HG02642 (cell line): ENCODE measurements around the gene STK4.
"Not testable (repeated sequence)": the region's sequence is repeated elsewhere in the genome, so short reads cannot be mapped to it uniquely, and the experiment has no call there.

Source experiments
- ATAC-seq: cut with Tn5 transposase; IDR thresholded peaks from one replicate; pipeline ENCODE4 v1.9.1; 2021; ENCODE audit warnings: mild to moderate bottlenecking; ENCODE audit not compliant: unreplicated experiment, poor library complexity

Gene STK4

GRCh38 chr20:44981736-44982406, 15.6 kb downstream of the STK4 start:
- no peak for ATAC-seq

- no peak for ATAC-seq
These were observed 16.9 kb downstream of the STK4 start for GRCh38 chr20:44983093-44983674.

DNA sequence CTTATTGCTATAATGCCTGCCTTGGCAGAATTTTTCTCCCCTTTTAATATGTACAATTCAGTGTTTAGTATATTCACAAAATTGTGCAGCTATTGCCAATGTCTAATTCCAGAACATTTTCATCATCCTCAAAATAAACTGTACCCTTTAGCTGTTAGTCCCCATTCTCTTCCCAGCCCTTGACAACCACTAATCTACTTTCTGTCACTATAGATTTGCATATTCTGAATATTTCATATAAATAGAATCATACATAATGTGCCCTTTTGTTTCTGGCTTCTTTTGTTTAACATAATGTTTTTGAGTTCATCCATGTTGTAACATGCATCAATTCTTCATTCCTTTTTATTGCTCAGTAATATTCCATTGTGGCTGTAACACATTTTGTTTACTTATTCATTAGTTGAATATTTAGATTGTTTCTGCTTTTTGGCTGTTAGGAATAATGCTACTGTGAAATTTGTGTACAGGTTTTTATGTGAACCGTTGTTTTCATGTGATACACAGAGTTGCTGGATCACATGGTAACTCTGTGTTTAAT, 22.4 kb downstream of the STK4 start:
- ATAC-seq: no peak

DNA sequence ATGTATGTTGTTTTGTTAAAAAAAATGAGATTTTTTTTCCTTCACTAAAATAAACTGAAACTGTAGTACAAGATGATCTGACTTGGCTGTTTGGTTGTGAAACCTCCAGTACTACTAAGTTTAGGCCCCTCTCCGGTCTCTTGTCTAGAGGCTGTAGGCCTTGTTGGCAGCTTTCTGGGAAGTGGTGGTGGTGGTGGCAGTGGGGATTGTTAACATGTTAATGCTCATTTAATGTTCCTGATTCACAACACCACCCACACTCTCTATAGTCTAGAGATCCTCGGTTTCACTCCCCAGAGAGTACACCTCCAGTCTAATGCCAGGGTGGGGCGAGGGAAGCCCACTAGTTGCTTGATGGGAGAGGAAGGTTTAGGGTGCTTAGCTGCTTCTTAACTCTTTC, 24.1 kb downstream of the STK4 start:
- no peak for ATAC-seq

- ATAC-seq: no peak
These were observed 24.6 kb downstream of the STK4 start for GRCh38 chr20:44990957-44991356.

DNA sequence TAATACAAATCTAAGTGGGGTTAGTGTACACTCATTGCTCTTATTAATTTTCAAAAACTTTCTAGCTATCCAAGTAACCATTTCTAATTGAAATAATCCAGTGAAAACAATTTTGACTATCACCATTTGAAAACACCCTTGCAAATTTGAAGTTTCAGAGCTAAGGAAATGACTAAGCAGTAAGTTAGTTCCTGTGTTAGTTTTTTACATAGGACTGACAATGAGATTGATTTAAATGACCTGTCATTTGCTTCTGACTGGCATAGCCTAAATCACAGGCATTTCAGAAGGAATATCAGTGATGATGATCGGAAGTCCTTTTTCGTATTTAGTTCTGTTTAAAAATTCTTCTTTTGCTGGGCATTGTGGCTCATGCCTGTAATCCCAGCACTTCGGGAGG, 27.0 kb downstream of the STK4 start:
- ATAC-seq: no peak

- ATAC-seq: no peak
These were observed 30.9 kb downstream of the STK4 start for GRCh38 chr20:44997171-44997570.

GRCh38 chr20:44997668-44998067, 31.4 kb downstream of the STK4 start:
- no peak for ATAC-seq

DNA sequence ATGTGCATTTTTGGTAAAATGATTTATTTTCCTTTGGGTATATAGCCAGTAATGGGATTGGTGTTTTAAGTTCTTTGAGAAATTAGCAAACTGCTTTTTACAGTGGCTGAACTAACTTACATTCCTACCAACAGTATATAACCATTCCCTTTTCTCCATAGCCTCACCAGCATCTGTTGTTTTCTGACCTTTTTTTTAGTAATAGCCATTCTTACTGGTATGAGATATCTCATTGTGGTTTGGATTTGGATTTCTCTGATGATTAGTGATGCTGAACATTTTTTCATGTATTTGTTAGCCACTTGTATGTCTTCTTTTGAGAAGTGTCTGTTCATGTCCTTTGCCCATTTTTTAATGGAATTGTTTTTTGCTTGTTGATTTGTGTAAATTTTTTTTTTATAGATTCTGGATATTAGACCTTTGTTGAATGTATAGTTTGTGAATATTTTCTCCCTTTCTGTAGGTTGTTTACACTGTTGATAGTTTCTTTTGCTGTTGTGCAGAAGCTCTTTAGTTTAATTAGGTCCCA, 42.3 kb downstream of the STK4 start:
- ATAC-seq: no peak

- no peak for ATAC-seq
These were observed 44.1 kb downstream of the STK4 start for GRCh38 chr20:45010399-45010828.

- ATAC-seq: no peak
These were observed 44.8 kb downstream of the STK4 start for GRCh38 chr20:45011108-45011526.

- ATAC-seq: no peak
These were observed 46.5 kb downstream of the STK4 start for GRCh38 chr20:45012682-45013302.

DNA sequence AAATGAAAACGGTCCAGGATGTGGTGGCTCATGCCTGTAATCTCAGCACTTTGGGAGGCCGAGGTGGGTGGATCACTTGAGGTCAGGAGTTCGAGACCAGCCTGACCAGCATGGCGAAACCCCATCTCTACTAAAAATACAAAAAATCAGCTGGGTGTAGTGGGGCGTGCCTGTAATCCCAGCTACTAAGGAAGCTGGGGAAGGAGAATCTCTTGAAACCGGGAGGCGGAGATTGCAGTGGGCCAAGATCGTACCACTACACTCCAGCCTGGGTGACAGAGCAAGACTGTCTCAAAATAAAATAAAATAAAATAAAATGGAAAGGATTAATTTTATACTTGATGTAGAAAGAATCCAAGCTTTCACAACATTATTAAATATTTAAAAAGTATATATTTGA, 47.8 kb downstream of the STK4 start:
- ATAC-seq: not testable (repeated sequence)

DNA sequence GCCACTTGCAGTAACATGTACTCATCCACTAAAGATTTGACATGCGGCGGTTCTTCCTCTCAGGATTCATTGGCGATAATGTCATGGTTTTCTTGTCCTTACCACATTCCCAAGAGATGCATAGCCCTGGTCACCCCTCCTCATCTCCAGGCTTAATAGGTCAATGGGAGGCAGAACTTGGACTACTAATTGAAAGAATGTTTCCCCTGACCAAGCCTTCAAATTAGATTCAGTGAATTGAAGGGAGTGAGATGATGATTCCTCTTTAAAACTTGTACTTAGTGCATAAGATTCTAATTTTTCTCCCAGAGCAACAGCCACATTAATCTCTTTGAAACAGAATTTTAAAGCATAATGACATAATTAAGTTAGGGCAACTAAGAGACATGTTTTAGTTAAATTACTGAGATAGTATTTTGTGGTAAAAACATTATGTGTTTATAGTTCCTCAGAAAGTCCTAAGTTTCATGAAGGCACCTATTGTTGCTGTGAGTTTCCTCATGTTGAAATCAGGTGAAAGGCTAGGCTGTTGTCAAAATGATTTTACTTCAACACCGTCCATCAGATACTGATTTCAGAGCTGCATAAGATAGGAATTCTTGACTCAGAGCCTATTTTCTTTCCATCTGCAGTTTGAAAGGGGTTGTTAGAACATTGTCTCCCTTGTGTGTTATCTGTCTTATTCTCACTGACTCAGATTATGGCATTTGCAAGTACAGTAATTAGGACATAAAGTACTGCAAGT, 48.5 kb downstream of the STK4 start:
- no peak for ATAC-seq

DNA sequence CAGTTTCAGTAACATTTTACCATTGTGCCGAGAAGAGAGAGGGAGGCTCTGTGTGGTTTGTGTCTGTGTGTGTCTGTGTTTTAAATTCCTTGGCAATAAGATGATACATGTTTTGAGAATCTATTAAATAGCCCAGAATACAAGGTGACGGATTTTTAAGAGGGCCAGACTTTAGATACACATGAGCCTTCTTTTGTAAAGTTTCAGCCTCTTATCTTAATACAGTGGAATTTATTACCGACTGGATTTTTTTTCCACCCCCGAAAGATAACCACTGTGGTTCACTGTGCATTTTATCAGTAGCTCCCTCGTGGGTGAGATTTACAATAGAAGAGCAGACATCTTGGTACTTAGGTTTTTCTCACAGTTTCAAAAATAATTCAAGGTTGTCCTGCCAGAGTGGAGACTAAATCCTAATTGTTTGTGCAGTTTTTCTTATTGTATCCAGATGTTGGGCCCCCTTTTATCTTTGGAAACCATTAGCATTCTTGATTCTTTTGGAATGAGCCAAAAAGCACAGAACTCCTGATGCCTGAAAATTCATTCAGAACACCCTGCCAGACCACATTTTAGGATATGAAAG, 49.9 kb downstream of the STK4 start:
- ATAC-seq: no peak

DNA sequence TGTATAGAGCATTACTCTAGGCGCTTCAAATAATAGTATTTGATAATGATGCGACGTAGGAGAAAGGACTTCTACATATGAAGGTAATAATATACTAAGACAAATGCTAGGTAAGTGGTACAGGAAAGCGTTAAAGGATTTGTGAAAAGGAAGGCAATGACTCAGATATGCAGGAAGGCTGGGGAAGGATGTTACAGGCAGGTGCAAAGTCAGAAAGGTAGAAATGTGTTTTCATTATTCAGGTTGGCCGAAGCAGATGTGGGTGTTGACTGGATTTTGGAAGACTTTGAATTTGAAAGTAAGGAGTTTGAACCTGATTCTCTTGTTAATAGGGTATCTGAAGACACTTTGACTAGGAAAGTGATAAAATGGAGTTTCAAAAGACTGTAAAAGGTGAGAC, 51.0 kb downstream of the STK4 start:
- ATAC-seq: no peak

GRCh38 chr20:45017857-45018256, 51.5 kb downstream of the STK4 start:
- ATAC-seq: no peak

GRCh38 chr20:45019027-45019761, 52.9 kb downstream of the STK4 start:
- ATAC-seq: no peak

- ATAC-seq: no peak
These were observed 53.4 kb downstream of the STK4 start for GRCh38 chr20:45019762-45020123.
